ENCODE data around the gene CDCP1. TPM values are rescaled to one million over a fixed set of nuclear protein-coding genes. Genes with fewer than 3 reads are reported as not detected.

The CDCP1 gene
- total RNA-seq, 1 experiment from 2014 or later: 66.9 TPM

GRCh38 chr3:45181496-45181895 is 35.3 kb upstream of the CDCP1 start:
- H3K27me3 Mint-ChIP-seq (ENCODE audit: unreplicated experiment): no peaks in the 10 kb centered on the region
- CTCF ChIA-PET: no interaction called here
- H3K4me3 Mint-ChIP-seq (ENCODE audit: low read depth, unreplicated experiment): no peak overlapping the region
- no peak overlapping the region for H3K27ac Mint-ChIP-seq (ENCODE audit: unreplicated experiment)
- no peak for DNase-seq
- intact Hi-C loops (cut with micrococcal nuclease; ENCODE audit: unreplicated experiment): no loop called here
- TF ChIP-seq CTCF (IDR thresholded peaks at IDR 0.05; ENCODE audit: unreplicated experiment): no peak
- H3K36me3 Mint-ChIP-seq (ENCODE audit: insufficient read depth, unreplicated experiment): no peaks in the 10 kb centered on the region
- no peaks in the 10 kb centered on the region for H3K9me3 Mint-ChIP-seq (ENCODE audit: low read depth, unreplicated experiment)
- peaks cover 16% of the 10 kb centered on the region for H3K4me1 Mint-ChIP-seq (ENCODE audit: low read depth, unreplicated experiment)
- BruUV-seq (replicated peaks): no TSS peak

- H3K4me1 Mint-ChIP-seq (ENCODE audit: low read depth, unreplicated experiment): peaks cover 16% of the 10 kb centered on the region
- H3K36me3 Mint-ChIP-seq (ENCODE audit: insufficient read depth, unreplicated experiment): no peaks in the 10 kb centered on the region
- intact Hi-C loops (cut with micrococcal nuclease; ENCODE audit: unreplicated experiment): no loop called here
- DNase-seq: no peak
- CTCF ChIA-PET: no interaction called here
- H3K27ac Mint-ChIP-seq (ENCODE audit: unreplicated experiment): no peak overlapping the region
- BruUV-seq (replicated peaks): no TSS peak
- no peak for TF ChIP-seq CTCF (IDR thresholded peaks at IDR 0.05; ENCODE audit: unreplicated experiment)
- H3K9me3 Mint-ChIP-seq (ENCODE audit: low read depth, unreplicated experiment): no peaks in the 10 kb centered on the region
- H3K4me3 Mint-ChIP-seq (ENCODE audit: low read depth, unreplicated experiment): no peak overlapping the region
- H3K27me3 Mint-ChIP-seq (ENCODE audit: unreplicated experiment): no peaks in the 10 kb centered on the region
Observed at GRCh38 chr3:45180899-45181298, 34.7 kb upstream of the CDCP1 start.

- TF ChIP-seq CTCF (IDR thresholded peaks at IDR 0.05; ENCODE audit: unreplicated experiment): no peak
Observed at GRCh38 chr3:45180051-45180450, 33.9 kb upstream of the CDCP1 start.

GRCh38 chr3:45179163-45179562 is 33.0 kb upstream of the CDCP1 start:
- Mint-ChIP-seq H3K9me3 (ENCODE audit: low read depth, unreplicated experiment) (no peaks in the 10 kb centered on the region), H3K4me3 (ENCODE audit: low read depth, unreplicated experiment) (no peak overlapping the region), H3K27ac (ENCODE audit: unreplicated experiment) (no peak overlapping the region), H3K4me1 (ENCODE audit: low read depth, unreplicated experiment) (peaks cover 16% of the 10 kb centered on the region), H3K36me3 (ENCODE audit: insufficient read depth, unreplicated experiment) (no peaks in the 10 kb centered on the region), H3K27me3 (ENCODE audit: unreplicated experiment) (no peaks in the 10 kb centered on the region)
- CTCF ChIA-PET: no interaction called here
- no peak for DNase-seq
- no peak for TF ChIP-seq CTCF (IDR thresholded peaks at IDR 0.05; ENCODE audit: unreplicated experiment)
- intact Hi-C loops (cut with micrococcal nuclease; ENCODE audit: unreplicated experiment): no loop called here
- BruUV-seq (replicated peaks): no TSS peak

More at GRCh38 chr3:45180051-45180450, 33.9 kb upstream of the CDCP1 start:
- intact Hi-C loops (cut with micrococcal nuclease; ENCODE audit: unreplicated experiment): no loop called here
- Mint-ChIP-seq H3K36me3 (ENCODE audit: insufficient read depth, unreplicated experiment) (no peaks in the 10 kb centered on the region), H3K4me1 (ENCODE audit: low read depth, unreplicated experiment) (peaks cover 16% of the 10 kb centered on the region), H3K27me3 (ENCODE audit: unreplicated experiment) (no peaks in the 10 kb centered on the region), H3K9me3 (ENCODE audit: low read depth, unreplicated experiment) (no peaks in the 10 kb centered on the region), H3K27ac (ENCODE audit: unreplicated experiment) (no peak overlapping the region), H3K4me3 (ENCODE audit: low read depth, unreplicated experiment) (no peak overlapping the region)
- BruUV-seq (replicated peaks): no TSS peak
- DNase-seq: no peak
- CTCF ChIA-PET: no interaction called here

All from Calu3 (cell line).